ENCODE data around the gene STARD7.
A peak's percentile ranks its signal among the peaks of the same experiment; 100 is the strongest.
"Not testable (repeated sequence)": the region's sequence is repeated elsewhere in the genome, so short reads cannot be mapped to it uniquely, and the experiment has no call there.

The STARD7 gene

DNA sequence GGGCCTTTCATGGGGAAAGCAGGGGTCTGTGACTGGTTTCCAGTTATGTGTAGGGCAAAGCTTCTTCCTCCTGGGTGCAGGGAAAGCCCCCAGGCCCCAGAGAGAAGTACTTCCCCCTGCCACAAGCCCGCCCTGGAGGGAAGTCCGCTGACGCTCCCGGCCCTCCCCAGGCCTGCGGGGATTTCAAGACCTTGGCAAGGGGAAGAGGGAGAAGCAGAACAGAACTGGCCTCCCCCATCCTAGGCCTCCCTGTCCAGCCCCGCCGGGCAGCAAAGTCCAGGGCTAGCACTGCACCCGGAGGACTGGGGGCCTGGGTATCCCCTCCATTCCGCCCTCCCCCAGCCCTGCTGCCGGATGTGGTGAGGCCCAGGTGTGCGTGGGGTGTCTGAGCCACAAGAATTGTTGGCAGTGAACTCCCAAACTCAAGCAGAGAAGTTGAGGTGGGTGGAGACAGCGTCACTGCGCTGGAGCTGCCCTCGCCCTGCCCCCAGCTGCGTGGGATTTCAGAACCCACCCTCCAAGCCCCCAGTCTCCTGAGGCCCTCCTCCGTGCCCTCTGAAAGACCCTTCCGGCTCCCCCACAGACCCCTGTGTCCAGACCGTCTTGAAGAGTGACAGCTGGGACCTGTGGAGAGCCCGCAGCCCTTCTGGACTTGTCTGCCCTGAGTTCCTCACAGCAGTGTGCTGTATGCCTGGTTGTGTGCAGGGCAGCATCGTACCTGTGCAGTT is 62.3 kb downstream of the STARD7 start:
- no peak for DNase-seq

DNA sequence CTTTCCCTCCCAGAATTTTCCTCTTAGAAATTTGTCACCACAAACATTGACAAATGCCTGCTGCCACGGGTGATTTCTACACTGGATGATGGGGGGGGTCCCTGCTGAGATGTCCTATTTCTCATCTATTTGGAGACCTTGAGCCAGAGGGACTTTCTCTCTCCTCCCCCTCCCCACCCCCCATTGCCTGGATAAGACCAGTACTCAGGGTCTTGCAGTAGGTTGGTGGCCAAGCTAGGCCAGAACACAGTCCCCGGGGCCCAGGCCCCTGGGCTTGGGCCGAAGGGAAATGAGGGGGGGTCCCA is 62.8 kb downstream of the STARD7 start:
- no peak for DNase-seq

DNA sequence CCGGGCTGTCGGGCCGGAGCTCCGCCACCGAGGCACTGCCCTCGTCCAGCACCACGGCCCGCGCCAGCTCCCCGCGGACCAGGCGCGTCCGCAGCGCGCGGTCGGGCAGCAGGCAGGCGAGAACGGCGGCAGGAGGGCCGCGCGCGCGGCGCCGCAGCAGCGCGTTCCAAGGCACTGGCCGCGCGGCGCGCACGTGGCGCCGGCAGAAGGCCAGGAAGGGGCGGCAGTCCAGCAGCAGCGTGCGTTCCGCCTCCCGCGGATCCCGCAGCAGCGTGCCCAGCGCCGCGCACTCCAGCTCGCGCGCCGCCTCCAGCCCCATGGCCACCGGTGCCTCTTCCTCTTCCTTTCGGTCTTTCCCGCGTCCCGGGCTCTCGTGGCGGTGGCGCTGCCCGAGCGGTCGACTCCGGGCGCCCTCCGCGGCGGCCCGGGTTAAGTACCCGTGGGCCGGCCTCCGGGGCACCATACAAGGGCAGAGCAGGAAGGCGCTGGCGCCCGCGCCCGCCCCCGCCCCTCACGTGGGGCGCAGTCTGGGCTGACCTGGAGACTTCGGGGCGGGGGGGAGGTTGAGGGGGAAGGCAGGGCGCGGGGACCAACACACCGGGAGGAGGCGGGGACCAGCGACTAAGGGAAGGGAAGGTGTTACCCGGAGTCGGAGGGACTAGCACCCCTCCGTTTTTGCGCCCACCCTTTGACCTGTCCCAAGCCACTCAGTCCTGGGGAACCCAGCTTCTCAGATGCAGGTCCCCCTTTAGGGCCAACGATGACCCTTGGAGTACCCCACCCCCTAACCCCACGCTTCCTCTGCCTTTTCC is 63.4 kb downstream of the STARD7 start, which contains the start of gene DUSP2:
TSS of gene DUSP2 (minus strand) at position 405 of the 812 bp plus-strand sequence. CDS start at position 319, 86 bp downstream.
- DNase-seq: no peak

DNA sequence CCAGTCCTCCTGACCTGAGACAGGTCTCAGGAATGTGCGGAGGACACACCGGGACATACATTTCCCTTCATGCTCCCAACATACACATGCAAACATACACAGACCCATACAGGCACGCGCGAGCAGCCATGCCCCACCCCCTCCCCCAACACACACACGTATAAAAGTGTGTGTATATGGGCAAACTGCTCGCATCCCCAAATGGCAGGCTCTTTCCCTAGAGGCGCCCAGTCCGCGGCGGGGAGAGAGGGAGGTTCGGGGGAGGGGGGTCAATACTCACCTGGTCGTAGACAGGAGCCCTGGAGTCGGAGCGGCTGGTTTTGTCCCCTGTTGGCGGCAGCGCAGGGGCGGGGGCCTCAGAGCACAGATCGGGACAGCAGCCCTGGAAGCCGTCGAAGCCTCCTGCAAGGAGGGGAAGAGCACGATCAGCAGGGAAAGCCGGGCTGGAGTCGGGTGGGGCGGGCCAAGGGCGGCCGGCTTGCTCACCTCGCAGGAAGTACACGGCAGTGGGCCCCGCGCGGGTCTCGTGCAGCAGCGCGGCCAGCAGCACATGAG is 64.1 kb downstream of the STARD7 start:
- no peak for DNase-seq

DNA sequence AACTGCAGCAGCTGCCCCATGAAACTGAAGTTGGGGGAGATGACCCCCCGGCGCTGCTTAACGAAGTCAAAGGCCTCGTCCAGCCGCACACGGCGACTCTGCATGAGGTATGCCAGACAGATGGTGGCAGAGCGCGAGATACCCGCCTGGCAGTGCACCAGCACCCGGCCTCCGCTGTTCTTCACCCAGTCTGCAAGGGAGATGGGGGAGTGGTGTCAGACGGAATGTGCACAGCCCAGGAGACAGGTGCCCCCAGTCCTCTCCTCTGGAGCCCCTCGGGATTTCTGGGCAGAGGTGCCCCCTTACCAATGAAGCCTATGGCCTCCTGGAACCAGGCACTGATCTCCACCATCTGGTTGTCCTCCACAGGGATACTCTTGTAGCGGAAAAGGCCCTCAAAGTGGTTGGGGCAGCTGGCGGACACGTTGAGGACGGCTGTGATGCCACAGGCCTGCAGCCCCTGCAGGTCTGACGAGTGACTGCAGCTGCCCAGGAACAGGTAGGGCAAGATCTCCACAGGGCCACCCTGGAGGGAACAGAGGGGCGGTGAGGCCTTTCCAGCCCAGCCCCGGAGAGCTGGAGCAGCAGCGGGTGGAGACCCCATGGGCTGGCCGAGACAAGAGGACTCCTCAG is 64.7 kb downstream of the STARD7 start:
- no peak for DNase-seq

DNA sequence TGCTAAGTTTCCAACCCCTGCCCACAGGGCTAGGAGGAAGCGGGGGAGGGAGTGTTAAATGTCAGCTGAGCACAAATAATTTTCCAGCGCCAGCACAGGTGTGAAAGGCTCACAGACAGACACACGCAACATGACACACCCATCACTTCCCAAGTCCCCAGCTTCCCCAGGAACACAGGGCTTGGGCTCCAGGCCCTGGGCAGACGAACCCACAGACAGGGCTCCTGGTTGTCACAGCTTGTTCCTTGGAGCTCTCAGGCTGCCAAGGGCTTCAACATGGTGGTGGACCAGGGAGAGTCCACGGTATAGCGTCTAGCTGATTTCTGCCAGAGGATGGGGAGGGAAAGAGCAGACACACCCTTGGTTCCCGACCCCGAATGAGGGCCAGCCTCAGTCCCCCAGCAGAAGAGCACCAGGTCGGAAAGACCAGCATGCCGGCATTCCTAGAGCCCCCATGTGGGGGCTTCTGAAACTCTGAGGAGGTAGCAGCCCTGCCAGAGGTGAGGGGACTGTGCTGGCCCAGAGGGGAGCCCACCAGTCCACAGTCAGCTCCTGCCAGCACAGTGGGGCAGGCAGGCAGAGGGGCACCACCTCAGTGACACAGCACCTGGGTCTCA is 65.3 kb downstream of the STARD7 start:
- no peak for DNase-seq

DNA sequence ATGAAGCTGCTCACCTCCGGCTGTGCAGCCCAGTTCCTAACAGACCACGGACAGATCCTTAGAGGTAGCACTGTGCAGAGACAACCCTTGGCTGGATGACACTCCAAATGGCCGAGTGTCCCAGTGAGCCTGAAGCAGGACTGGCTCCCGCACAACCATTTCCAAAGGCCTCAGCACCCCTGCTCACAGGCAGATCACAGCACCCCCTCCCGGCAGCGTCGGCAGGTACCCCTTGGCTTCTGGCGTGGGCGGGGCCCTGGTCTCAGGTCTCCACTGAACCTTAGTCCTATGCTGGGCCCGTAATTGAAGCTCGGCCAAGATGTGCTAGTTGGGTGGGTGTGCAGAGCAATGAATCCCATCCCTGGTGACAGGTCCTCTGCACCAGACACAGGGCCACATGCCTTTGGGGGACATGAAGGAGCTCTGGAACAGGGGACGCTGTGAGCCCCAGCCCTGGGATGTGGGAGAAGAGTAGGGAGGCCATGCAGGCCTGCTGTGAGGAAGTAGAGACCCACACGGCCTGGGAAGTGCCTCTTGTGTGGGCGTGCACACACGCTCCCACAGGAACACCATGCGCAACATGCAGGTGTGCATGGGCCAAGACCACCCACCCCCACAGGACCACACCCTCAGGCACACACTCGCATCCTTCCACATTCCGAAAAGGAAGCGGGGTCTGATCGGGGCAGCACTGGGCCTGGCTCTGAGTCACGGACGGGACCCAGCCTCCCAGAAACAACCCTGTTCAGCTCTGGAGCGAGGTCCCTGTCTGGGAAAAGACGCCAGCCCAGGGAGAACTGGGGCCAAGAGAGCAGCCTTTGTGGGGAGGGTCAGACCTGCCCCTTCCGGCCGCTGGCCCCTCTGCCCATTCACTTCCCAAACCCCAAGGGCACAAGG is 66.2 kb downstream of the STARD7 start:
- no peak for DNase-seq

DNA sequence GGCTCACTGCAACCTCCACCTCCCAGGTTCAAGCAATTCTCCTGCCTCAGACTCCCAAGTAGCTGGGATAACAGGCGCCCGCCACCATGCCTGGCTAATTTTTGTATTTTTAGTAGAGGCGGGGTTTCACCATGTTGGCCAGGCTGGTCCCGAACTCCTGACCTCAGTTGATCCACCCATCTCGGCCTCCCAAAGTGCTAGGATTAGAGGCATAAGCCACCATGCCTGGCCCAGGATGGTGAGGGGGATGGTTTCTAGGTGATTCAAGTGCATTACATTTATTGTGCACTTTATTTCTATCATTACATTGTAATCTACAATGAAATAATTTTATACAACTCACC is 67.0 kb downstream of the STARD7 start:
- DNase-seq: not testable (repeated sequence)

DNA sequence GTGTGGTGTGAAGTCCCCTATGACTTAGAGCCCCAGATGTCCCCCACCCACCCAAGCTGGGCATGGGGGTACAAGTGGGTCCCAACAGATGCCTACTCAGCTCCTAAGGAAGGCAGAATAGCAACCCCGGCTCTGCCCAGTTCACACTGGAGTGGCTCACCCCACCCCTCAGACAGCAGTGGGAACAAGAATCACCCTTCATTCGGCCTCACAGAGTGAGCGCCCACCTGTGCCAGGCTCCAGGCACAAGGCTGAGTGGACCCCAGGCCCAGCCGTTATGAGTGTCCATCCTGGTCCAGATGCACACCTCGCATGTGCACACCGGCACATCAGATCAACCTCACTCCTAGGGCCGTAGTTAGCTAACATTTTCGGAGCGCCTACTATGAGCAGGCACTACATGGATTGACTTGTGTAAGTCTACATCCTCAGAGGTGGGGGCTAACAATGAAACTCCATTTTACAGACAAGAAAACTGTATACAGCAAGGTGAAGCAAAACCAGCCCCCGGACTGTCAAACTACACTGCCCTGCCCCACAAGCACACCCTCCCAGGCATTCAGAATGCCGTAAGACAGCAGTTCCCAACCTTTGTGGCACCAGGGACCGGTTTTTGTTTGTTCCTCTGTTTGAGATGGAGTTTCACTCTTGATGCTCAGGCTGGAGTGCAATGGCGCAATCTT is 67.5 kb downstream of the STARD7 start:
- no peak for DNase-seq

DNA sequence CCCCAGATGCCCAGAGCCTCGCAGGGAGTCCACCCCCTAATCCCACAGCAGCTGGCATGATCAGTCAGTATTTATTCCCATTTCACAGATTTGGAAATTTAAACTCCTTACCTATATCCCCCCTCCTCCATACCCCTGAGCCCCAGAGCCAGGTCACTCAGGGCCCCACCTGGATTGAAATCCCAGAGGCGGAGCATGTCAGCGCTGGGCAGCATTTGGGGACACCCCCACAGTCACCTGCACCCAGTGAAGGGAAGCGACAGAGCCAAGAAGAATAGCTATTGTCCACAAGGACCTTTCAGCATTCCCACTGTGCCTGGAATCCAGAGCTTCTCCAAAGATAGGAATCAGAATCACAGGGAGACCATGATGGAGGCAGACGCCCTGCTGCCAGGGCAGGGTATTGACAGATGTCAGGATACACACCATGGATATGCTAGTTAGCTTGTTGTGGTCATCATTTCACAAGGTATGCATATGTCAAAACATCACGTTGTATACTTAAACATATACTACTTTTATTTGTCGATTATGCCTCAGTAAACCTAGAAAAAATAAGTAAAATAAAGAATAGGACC is 69.4 kb downstream of the STARD7 start:
- DNase-seq: no peak

DNA sequence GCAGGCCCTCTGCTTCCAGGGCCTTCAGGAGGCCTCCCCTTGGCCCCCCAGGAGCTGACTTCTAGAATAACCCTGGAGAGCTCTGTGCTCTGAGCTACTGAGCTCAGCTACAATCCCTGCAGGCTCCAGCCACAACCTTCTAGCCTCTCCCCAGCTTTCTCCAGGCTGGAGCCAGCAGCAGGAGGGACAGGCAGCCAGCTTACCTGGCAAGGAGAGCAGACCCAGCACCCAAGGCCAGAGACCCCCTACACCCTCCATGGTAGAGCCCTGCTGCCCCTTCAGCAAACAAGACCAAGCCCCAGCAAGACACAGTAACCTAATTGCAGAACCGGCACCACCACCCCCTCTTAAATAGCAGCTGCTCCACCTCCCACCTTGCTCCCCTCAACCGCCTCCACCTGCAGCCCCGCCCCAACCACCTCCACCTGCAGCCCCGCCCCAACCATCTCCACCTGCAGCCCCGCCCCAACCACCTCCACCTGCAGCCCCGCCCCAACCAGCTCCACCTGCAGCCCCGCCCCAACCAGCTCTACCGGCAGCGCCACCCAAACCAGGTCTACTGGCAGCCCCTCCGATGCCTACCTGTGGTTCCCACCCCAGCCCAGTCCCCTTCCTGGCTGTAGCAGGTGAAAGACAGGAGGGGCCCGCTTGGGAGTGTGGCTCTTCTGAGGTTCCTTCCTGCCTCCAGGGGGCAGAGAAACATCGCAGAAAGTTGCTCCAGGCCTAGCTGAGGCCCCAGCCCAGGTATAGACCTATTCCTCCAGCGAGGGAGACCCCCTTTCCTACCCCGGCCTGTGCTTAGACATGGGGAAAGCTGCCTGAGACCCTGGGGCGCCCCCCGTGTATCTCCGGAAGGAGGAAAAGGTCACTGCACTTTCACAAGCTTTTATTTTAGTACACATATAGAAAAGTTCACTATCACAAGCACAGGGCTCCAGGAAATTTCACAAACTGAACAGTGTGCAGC is 70.2 kb downstream of the STARD7 start, which contains the start of gene ASTL:
TSS of gene ASTL (minus strand) at position 324 of the 967 bp plus-strand sequence. CDS start at position 258, 66 bp downstream.
- peak; percentile 3 for DNase-seq

DNA sequence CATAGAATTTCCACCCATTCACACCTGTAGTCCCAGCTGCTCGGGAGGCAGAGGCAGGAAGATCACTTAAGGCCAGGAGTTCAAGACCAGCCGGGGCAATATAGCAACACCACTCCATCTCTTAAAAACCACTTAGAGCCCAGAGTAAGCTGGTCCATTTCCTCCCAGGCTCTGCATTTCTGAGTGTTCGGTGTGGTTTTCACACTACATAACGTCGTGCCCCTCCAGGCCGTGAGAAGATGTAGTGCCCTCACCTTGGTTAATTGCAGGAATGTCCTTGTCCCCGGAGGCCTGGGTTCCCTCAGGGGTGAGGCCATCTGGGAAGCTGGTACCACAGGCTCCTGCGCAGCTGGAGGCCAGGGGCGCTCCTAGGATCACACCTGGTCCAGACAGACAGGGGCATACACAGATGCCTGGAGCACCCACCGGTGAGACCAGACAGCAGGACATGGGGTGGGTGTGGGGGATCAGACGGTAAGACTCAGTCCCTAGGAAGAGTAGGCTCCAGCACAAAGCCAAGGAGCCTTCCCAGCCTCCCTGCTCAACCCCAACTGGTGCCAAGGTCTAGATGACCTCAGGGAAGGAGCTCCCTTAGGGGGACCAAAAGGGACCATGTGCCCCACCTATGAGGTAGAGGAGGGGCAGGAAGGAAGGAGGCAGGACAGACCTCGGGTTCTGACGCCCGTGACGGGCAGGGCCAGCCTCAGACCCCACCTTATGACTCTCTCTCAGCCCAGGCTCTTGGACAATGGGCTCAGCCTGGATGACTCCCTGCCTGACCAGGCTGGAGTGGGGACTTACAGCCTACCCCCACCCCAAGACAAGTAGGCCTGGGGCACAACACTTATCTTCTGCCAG is 71.1 kb downstream of the STARD7 start:
- no peak for DNase-seq

DNA sequence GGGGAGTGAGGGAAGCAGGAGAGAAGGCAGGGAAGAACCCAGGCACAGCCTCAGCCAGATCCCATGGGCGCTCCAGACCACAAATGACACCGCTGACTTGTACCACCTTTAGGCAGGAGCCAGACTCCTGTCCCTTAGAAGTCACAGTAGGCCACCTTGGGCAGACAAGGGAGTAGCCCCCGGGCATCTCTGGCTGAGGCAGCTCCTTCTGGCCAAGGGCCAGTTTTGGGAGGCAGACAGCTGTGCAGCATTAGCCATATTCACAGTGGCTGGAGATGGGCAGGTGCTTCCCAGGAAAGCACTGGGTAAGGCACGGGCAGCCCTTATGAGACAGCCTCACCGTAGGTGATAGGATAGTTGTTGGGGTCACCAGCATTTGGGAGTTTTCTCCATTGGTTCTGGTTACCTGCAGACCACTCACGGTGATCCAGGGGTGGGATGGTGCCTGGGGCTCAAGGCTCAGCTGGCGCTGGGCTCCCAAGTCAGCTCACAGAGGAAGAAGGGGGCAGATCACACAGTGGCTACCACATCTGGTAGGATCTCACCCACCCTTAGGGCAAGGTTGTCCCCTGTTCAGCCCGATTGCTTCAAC is 72.4 kb downstream of the STARD7 start:
- DNase-seq: no peak

DNA sequence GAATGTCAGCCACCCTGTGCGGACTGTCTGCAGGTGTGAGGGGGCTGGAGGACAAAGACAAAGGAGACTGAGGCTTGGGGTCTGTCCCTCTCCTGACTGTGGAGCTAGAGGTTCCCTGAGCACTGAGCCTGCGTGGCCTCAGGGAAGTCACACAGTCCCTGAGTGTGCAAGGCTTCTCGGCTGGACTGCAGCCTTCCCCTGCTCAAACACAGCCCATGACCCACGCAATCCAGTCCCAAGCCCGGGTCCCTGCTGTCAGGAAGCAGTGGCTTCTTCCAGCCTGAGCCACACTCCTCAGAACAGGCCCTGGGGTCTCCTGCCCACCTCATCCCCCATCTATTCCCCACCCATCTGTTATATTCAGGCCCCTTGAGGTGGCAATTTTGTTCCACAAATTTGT is 73.0 kb downstream of the STARD7 start:
- DNase-seq: no peak

DNA sequence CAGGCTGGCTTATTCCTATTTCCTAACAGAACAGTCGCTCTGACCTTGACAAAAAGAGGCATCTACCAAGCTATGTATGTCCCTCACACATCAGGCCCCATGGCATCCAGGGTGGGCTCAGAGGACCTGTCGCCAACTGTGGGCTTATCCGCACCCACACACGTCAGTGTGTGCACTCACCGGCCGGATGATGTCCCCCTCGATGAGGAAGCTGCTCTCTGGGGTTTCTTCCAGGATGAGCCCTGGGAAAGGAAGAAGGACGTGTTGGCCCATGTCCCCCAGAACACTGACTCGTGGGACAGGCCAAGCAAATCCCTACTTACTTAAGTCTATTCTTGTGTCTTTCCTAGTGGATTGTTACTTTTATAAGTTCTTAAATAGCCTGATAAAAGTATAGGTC is 73.5 kb downstream of the STARD7 start:
- no peak for DNase-seq
